C4-2B (cell line): ENCODE data around the gene NOLC1.

ENCODE experiments used
- H3K27ac ChIP-seq: fragments of 450-650 bp; 2 replicates; pipeline ENCODE4 v1.5.1; 2017
- ZFX ChIP-seq: fragments of 450-650 bp; IDR thresholded peaks from 2 replicates; pipeline ENCODE4 v1.6.1; 2017
- TF ChIP-seq, protein P1 (sequence below): fragments of 450-650 bp; conservative IDR thresholded peaks from 2 replicates; pipeline ENCODE4 v1.5.1; 2017; ENCODE audit warnings: mild to moderate bottlenecking

Gene NOLC1

DNA sequence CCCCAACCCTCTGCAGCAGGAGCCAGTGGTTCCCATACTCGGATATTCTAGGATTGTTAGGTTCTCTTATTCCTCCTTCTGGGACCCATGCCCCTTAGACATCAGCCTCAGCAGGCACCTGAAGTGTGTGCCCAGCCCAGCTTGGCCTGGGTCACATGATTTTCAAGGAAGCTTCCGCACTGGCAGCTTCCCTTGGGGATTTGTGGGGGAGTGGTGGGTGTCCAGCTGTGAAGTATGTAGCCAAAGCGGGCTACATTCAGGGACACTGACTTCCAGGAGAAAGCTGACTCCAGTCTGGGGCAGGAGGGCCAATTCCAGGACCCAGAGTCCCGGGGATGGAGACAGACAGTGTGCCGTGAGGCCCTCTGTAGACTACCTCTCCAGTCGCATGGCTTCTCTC is 33.3 kb upstream of the NOLC1 start:
- peak overlapping the region; percentile 91 for H3K27ac ChIP-seq
- TF ChIP-seq, protein P1, sequence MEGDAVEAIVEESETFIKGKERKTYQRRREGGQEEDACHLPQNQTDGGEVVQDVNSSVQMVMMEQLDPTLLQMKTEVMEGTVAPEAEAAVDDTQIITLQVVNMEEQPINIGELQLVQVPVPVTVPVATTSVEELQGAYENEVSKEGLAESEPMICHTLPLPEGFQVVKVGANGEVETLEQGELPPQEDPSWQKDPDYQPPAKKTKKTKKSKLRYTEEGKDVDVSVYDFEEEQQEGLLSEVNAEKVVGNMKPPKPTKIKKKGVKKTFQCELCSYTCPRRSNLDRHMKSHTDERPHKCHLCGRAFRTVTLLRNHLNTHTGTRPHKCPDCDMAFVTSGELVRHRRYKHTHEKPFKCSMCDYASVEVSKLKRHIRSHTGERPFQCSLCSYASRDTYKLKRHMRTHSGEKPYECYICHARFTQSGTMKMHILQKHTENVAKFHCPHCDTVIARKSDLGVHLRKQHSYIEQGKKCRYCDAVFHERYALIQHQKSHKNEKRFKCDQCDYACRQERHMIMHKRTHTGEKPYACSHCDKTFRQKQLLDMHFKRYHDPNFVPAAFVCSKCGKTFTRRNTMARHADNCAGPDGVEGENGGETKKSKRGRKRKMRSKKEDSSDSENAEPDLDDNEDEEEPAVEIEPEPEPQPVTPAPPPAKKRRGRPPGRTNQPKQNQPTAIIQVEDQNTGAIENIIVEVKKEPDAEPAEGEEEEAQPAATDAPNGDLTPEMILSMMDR = no peak
- no peak for TF ChIP-seq ZFX

DNA sequence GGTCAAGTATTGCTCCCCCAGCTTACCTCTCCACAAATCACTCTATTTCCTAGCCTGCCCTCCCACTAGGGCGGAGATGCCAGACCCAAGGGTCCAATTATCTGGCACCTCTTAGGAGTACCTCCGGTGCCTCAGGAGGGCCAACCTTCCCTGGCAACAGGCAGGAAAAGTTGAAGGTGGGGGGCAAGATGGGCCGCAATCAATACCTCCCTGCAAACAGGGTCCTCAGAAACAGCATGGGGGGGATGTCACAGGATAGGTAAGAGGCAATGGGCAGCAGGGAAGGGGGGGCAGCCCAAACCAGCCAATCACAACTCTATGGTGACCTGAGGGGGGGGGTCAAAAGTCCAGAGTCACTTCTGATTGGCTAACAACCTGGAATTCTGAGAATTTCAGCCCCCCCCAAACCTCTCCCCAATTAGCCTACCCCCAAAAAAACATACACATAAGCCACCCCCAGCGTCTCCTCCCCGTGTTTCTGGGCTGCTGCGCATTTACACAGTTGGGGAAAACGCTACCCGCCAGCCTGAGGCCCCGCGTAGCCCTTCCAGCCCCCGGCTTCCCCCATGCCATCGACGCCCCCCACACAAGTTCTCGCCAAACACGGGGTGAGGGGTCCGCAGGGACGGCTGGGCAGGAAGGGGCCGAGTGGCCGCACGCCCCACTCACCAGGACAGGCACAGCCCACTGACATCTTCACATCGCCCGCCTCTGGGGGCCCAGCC is 32.6 kb upstream of the NOLC1 start:
- H3K27ac ChIP-seq = peak overlapping the region; percentile 91

DNA sequence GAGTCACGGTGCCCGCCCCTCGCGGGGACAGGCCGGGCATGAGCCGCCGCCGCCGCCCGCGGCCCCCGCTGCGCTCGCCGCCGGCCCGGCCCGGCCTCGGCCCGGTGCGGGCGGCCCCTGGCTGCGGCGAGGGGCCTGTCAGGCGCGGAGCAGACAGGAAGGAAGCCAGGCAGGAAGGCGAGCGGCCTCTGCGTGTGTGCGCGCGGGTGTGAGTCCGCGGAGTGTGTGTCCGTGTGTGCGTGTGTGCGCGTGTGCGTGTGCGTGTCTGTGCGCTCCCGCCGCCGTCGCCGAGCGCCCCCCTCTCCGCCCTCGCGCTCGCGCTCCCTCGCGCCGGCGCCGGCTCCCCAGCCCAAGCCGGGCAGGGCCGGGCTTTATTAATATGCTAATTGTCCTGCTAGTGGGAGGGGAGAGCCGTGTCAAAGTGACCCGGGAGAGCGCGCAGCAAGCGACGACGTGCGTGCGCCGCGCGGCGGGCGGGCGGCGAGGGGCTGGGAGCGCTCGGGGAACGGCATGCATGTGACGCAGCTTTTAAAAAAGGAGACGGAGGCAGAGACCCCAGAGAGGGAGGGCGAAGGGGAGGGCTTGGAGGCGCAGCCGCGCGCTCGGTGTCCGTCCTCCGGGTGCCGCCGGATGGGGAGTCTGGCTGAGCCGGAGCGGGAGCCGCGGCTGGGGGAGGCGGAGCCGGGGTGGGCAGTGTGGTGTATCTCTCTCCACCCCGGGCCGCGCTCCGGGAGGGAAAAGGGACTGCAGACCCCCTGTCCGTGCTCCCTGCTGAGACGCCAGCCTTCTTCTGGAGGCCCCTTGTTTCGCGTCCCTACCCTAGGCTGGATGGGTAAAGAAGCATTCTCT is 31.8 kb upstream of the NOLC1 start, which contains the start of gene LDB1:
Gene LDB1 (minus strand): TSS at position 227 of the 849 bp plus-strand sequence. CDS start 258 bp downstream, outside the sequence.
- TF ChIP-seq ZFX = peak; percentile 90
- TF ChIP-seq, protein P1 = no peak; the same call in 1 of the 2 replicates
- peak within 1 kb of the TSS; percentile 91 for H3K27ac ChIP-seq

More for the DNA sequence above, 32.6 kb upstream of the NOLC1 start:
- no peak for TF ChIP-seq ZFX
- TF ChIP-seq, protein P1 = no peak

DNA sequence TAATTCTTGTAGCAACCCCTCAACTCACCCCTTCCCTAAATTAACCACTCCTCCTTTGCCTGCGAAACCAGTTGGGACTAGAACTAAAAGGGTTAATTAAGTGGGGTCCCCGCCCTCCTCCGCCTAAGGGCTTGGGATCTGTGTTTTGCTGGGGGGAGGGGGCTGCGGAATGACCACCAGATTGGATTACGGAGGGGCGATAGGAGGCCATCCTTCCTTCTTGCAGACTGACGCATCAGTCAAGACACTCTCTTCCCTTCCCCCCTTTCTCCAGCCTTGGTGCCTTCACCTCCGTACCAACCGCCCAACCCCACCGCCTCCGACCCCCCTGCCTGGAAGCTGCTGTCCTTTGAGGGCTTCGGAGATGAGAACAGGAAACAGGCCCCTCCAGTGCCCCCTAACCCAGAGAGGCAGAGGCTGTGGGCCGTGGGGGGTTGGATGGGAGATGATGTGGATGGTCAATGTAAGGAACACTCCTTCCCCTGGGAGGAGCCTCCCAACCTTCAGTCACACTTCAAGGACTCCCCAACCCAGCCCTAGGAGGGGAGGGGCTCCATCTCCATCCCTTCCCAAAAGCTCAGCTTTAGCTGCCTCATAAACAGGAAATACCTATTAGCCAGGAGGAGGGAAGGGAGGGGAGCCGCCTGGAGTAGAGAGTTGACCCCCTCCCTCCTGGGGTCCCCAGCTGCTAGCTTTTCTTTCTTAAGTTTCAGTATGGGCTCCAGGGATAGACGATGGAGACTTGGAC is 31.0 kb upstream of the NOLC1 start:
- TF ChIP-seq ZFX = no peak
- TF ChIP-seq, protein P1 = no peak
- peak overlapping the region; percentile 91 for H3K27ac ChIP-seq

DNA sequence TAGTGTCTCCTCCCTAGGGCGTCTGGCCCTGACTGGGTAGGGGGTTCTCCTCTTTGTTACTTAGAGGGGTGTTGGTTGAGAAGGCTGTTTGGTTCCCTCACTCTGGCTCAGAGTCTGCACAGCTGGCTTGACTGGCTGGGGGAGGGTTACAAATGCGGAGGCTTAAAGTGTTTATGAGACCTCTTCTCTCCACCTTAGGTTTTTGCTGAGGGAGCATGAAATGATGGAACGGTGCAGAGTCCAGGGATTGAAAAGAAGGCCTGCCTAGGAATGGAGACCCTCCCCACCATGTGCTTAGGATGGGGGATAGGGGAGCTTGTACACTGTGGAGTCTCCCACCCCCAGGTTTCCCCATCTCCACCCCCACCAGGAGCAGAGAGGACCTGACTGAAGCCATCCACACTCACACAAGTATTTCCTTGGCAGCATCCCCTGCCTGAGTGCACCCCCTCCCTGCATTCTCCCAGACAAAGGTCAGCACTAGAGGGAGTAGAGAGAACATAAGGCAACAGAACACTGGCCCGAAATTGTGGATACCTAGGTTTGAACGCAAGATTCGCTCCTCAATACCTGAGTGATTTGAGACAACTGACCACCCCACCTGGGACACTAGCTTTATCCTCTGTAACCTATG is 30.3 kb upstream of the NOLC1 start:
- no peak for TF ChIP-seq ZFX
- TF ChIP-seq, protein P1 = no peak
- H3K27ac ChIP-seq = no peak overlapping the region

DNA sequence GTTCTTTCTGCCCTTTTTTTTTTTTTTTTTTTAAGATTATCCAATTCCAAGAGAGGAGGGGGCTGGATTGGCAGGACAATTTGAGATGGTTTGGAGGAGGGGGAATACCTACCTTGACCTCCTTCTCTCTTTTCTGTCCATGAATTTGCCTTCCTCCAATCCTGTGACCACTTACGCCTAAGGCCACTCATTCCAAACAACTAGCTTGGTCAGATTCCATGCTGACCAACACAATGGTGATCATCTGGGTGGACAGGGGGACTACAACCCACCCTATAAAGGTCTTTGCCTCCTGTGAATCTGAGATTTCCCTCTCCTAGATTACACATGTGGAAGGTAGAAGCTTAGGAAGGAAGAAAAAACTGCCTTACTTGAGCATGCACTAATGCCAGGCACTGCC is 29.7 kb upstream of the NOLC1 start:
- no peak overlapping the region for H3K27ac ChIP-seq
- TF ChIP-seq, protein P1 = no peak
- no peak for TF ChIP-seq ZFX
